Inferior parietal cortex (tissue), 1 donor: ENCODE results near the gene CTSL.
"Not testable (repeated sequence)": the region's sequence is repeated elsewhere in the genome, so short reads cannot be mapped to it uniquely, and the experiment has no call there.

Source experiments
- DNase-seq: peaks from one replicate; pipeline ENCODE4 v3.0.0-alpha.2; 2016; ENCODE audit errors: extremely low spot score

The CTSL gene

GRCh38 chr9:87720173-87720572 is 5.7 kb upstream of the CTSL start:
- no peak for DNase-seq

GRCh38 chr9:87722393-87723088 is 3.4 kb upstream of the CTSL start:
- no peak for DNase-seq

- peak; percentile 69 for DNase-seq
Observed at GRCh38 chr9:87725356-87725899, 491 bp upstream of the CTSL start.

- no peak for DNase-seq
Observed at GRCh38 chr9:87729246-87729645, 3.3 kb downstream of the CTSL start.

- no peak for DNase-seq
Observed at GRCh38 chr9:87731321-87731720, 5.4 kb downstream of the CTSL start.

- DNase-seq, result no peak
Observed at GRCh38 chr9:87732344-87732743, 6.4 kb downstream of the CTSL start.

- no peak for DNase-seq
Observed at GRCh38 chr9:87732756-87733155, 6.8 kb downstream of the CTSL start.

GRCh38 chr9:87733273-87734052 is 7.5 kb downstream of the CTSL start:
- DNase-seq, result no peak

- no peak for DNase-seq
Observed at GRCh38 chr9:87734106-87734505, 8.2 kb downstream of the CTSL start.

GRCh38 chr9:87739546-87739945 is 13.6 kb downstream of the CTSL start:
- no peak for DNase-seq

GRCh38 chr9:87740209-87740608 is 14.3 kb downstream of the CTSL start:
- DNase-seq, result no peak

GRCh38 chr9:87741326-87741725 is 15.4 kb downstream of the CTSL start:
- DNase-seq, result no peak

- no peak for DNase-seq
Observed at GRCh38 chr9:87741891-87742290, 16.0 kb downstream of the CTSL start.

GRCh38 chr9:87742813-87743428 is 17.0 kb downstream of the CTSL start:
- no peak for DNase-seq

- not testable (repeated sequence) for DNase-seq
Observed at GRCh38 chr9:87744247-87744646, 18.3 kb downstream of the CTSL start.

GRCh38 chr9:87746186-87746585 is 20.3 kb downstream of the CTSL start:
- no peak for DNase-seq

- DNase-seq, result no peak
Observed at GRCh38 chr9:87748881-87749280, 23.0 kb downstream of the CTSL start.

GRCh38 chr9:87749335-87750035 is 23.6 kb downstream of the CTSL start:
- no peak for DNase-seq

- no peak for DNase-seq
Observed at GRCh38 chr9:87750726-87751125, 24.8 kb downstream of the CTSL start.

GRCh38 chr9:87751423-87751822 is 25.5 kb downstream of the CTSL start:
- no peak for DNase-seq

- DNase-seq, result no peak
Observed at GRCh38 chr9:87751868-87752267, 25.9 kb downstream of the CTSL start.

- no peak for DNase-seq
Observed at GRCh38 chr9:87753313-87753712, 27.4 kb downstream of the CTSL start.
